H9 (cell line): ENCODE data around the gene BTLA. TPM values are rescaled to one million over a fixed set of nuclear protein-coding genes. Genes with fewer than 3 reads are reported as not detected.
A peak's percentile ranks its signal among the peaks of the same experiment; 100 is the strongest.
"Not testable (repeated sequence)": the region's sequence is repeated elsewhere in the genome, so short reads cannot be mapped to it uniquely, and the experiment has no call there.

Experiments
- DNase-seq: peaks from one replicate; pipeline ENCODE4 v3.0.0-alpha.2; 2017
- H2AFZ ChIP-seq: one replicate; pipeline ENCODE4 v1.6.1; 2013; ENCODE audit warnings: mild to moderate bottlenecking, low read length, control low read depth, moderate library complexity
- H2AK5ac ChIP-seq: 2 replicates; pipeline ENCODE4 v1.6.1; 2013; ENCODE audit warnings: low read length, control low read depth, mixed read lengths; ENCODE audit not compliant: insufficient read length
- H2BK120ac ChIP-seq: one replicate; pipeline ENCODE4 v1.6.1; 2013; ENCODE audit warnings: low read depth, mild to moderate bottlenecking, low read length, control low read depth, inconsistent platforms; ENCODE audit not compliant: poor library complexity, severe bottlenecking
- H2BK12ac ChIP-seq: 2 replicates; pipeline ENCODE4 v1.6.1; 2013; ENCODE audit warnings: low read length, control low read depth, mixed read lengths, low read depth; ENCODE audit not compliant: insufficient read length
- H2BK15ac ChIP-seq: 2 replicates; pipeline ENCODE4 v1.6.1; 2013; ENCODE audit warnings: low read depth, low read length, control low read depth
- H2BK20ac ChIP-seq: one replicate; pipeline ENCODE4 v1.6.1; 2013; ENCODE audit warnings: low read depth, mild to moderate bottlenecking, low read length, control low read depth, inconsistent platforms; ENCODE audit not compliant: poor library complexity, severe bottlenecking
- H2BK5ac ChIP-seq: 2 replicates; pipeline ENCODE4 v1.6.1; 2013; ENCODE audit warnings: low read length, control low read depth, mixed read lengths; ENCODE audit not compliant: insufficient read length
- H3K14ac ChIP-seq: 2 replicates; pipeline ENCODE4 v1.6.1; 2013; ENCODE audit warnings: low read length, control low read depth; ENCODE audit not compliant: insufficient read depth
- H3K18ac ChIP-seq: 2 replicates; pipeline ENCODE4 v1.6.1; 2013; ENCODE audit warnings: low read depth, mild to moderate bottlenecking, mixed read lengths, low read length, control low read depth; ENCODE audit not compliant: insufficient read length
- H3K23ac ChIP-seq: 2 replicates; pipeline ENCODE4 v1.6.1; 2013; ENCODE audit warnings: low read length, control low read depth, mixed read lengths, low read depth; ENCODE audit not compliant: insufficient read length
- H3K23me2 ChIP-seq: 2 replicates; pipeline ENCODE4 v1.6.1; 2013; ENCODE audit warnings: low read depth, mild to moderate bottlenecking, mixed read lengths, low read length, control low read depth; ENCODE audit not compliant: insufficient read length, poor library complexity, severe bottlenecking
- H3K27ac ChIP-seq: 2 replicates; pipeline ENCODE4 v1.5.1; 2013; ENCODE audit warnings: low read length, control low read depth, mixed read lengths, low read depth; ENCODE audit not compliant: insufficient read length
- H3K27me3 ChIP-seq: 2 replicates; pipeline ENCODE4 v1.6.1; 2013; ENCODE audit warnings: low read length, control low read depth, inconsistent platforms; ENCODE audit not compliant: insufficient read depth
- H3K4ac ChIP-seq: 2 replicates; pipeline ENCODE4 v1.6.1; 2013; ENCODE audit warnings: low read depth, mild to moderate bottlenecking, control low read depth, inconsistent platforms, low read length, moderate library complexity
- H3K4me1 ChIP-seq: 2 replicates; pipeline ENCODE4 v1.6.1; 2013; ENCODE audit warnings: low read length, control low read depth, inconsistent platforms; ENCODE audit not compliant: insufficient read depth
- H3K4me2 ChIP-seq: 2 replicates; pipeline ENCODE4 v1.6.1; 2013; ENCODE audit warnings: low read length, control low read depth, mixed read lengths; ENCODE audit not compliant: insufficient read length, insufficient read depth
- H3K56ac ChIP-seq: 2 replicates; pipeline ENCODE4 v1.6.1; 2013; ENCODE audit warnings: low read depth, mild to moderate bottlenecking, mixed read lengths, low read length, control low read depth; ENCODE audit not compliant: insufficient read length
- H3K79me1 ChIP-seq: 2 replicates; pipeline ENCODE4 v1.6.1; 2013; ENCODE audit warnings: low read depth, mild to moderate bottlenecking, moderate library complexity, low read length, control low read depth, inconsistent platforms; ENCODE audit not compliant: insufficient read depth, poor library complexity, severe bottlenecking
- H3K79me2 ChIP-seq: 2 replicates; pipeline ENCODE4 v1.6.1; 2013; ENCODE audit warnings: low read length, control low read depth, inconsistent platforms; ENCODE audit not compliant: insufficient read depth
- H3K9ac ChIP-seq: 2 replicates; pipeline ENCODE4 v1.6.1; 2013; ENCODE audit warnings: low read length, control low read depth, mixed read lengths; ENCODE audit not compliant: insufficient read length; ENCODE audit errors: extremely low read depth
- H3K9me3 ChIP-seq: one replicate; pipeline ENCODE4 v1.6.1; 2013; ENCODE audit warnings: low read depth, low read length, inconsistent platforms; ENCODE audit not compliant: control insufficient read depth
- H3T11ph ChIP-seq: one replicate; pipeline ENCODE4 v1.6.1; 2013; ENCODE audit warnings: mild to moderate bottlenecking, low read length, control low read depth, inconsistent platforms
- H4K20me1 ChIP-seq: one replicate; pipeline ENCODE4 v1.6.1; 2013; ENCODE audit not compliant: control insufficient read depth, insufficient read length, insufficient read depth
- H4K5ac ChIP-seq: 2 replicates; pipeline ENCODE4 v1.6.1; 2013; ENCODE audit warnings: low read depth, mild to moderate bottlenecking, mixed read lengths, low read length, control low read depth; ENCODE audit not compliant: insufficient read length
- H4K8ac ChIP-seq: replicated peaks from 2 replicates; pipeline ENCODE4 v1.6.1; 2013; ENCODE audit warnings: low read length, control low read depth, mixed read lengths, low read depth; ENCODE audit not compliant: insufficient read length
- H4K91ac ChIP-seq: 2 replicates; pipeline ENCODE4 v1.6.1; 2013; ENCODE audit warnings: low read depth, mild to moderate bottlenecking, moderate library complexity, mixed read lengths, low read length, control low read depth; ENCODE audit not compliant: insufficient read length
- H3K27ac Mint-ChIP-seq, 3 experiments: 2 replicates in 2 of 3; 3 replicates in 1 of 3; pipeline ENCODE4 v1.8.0; 2020 to 2021; ENCODE audit warnings: mixed read lengths in 3 of 3, mild to moderate bottlenecking in 1 of 3, moderate library complexity in 1 of 3
- H3K27me3 Mint-ChIP-seq: 2 replicates; pipeline ENCODE4 v1.8.0; 2021; ENCODE audit warnings: low read depth, mild to moderate bottlenecking, moderate library complexity, mixed read lengths
- H3K36me3 Mint-ChIP-seq, 3 experiments: 2 replicates in 2 of 3; 3 replicates in 1 of 3; pipeline ENCODE4 v1.8.0; 2020 to 2021; ENCODE audit warnings: low read depth in 3 of 3, mixed read lengths in 3 of 3; ENCODE audit not compliant: insufficient read depth in 1 of 3
- H3K4me1 Mint-ChIP-seq, 2 experiments: 2 replicates each; pipeline ENCODE4 v1.8.0; 2020; ENCODE audit warnings: mixed read lengths in 2 of 2
- H3K4me3 Mint-ChIP-seq, 2 experiments: 2 replicates in 1 of 2; 3 replicates in 1 of 2; pipeline ENCODE4 v1.8.0; 2020 to 2021; ENCODE audit warnings: mild to moderate bottlenecking in 2 of 2, mixed read lengths in 2 of 2, moderate library complexity in 1 of 2
- H3K9me3 Mint-ChIP-seq, 2 experiments: 2 replicates in 1 of 2; 3 replicates in 1 of 2; pipeline ENCODE4 v1.8.0; 2020; ENCODE audit warnings: mild to moderate bottlenecking in 2 of 2, mixed read lengths in 2 of 2, moderate library complexity in 1 of 2
- WGBS: extraction: QIAGEN DNeasy Blood & Tissue Kit; methylation state at CpG from one replicate; pipeline ENCODE4 v1.1.7; 2013; ENCODE audit warnings: missing lambda C conversion rate, low lambda C conversion rate, mixed read lengths; ENCODE audit not compliant: insufficient read length; ENCODE audit errors: extremely low coverage; 5-methylcytosine and 5-hydroxymethylcytosine counted together
- total RNA-seq: library from RNA; stranded (reverse); gene quantifications from 2 replicates; pipeline ENCODE4 v1.2.1, GENCODE V29; 2021

Gene BTLA
- total RNA-seq, 1 experiment from 2014 or later, result not detected

DNA sequence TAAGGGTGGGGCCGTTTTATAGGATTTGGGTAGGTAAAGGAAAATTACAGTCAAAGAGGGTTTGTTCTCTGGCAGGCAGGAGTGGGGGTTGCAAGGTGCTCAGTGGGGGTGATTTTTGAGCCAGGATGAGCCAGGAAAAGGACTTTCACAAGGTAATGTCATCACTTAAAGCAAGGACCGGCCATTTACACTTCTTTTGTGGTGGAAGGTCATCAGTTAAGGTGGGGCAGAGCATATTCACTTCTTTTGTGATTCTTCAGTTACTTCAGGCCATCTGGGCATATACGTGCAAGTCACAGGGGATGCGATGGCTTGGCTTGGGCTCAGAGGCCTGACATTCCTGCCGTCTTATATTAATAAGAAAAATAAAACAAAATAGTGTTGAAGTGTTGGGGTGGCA, 80.7 kb downstream of the BTLA start:
- H4K5ac ChIP-seq, H4K8ac ChIP-seq, H3K4me1 ChIP-seq, H3K14ac ChIP-seq, H3K27me3 ChIP-seq, H3K27ac ChIP-seq, H3T11ph ChIP-seq, H4K20me1 ChIP-seq, H3K9ac ChIP-seq, H2AFZ ChIP-seq, H3K23me2 ChIP-seq, H3K56ac ChIP-seq, H3K79me1 ChIP-seq, H3K27me3 Mint-ChIP-seq, H2BK120ac ChIP-seq, H3K18ac ChIP-seq, H2BK5ac ChIP-seq, H2BK12ac ChIP-seq, DNase-seq, H3K9me3 ChIP-seq, H2BK15ac ChIP-seq, H3K79me2 ChIP-seq, H2AK5ac ChIP-seq, H2BK20ac ChIP-seq, H4K91ac ChIP-seq, H3K23ac ChIP-seq, H3K4ac ChIP-seq: not testable (repeated sequence)
- peak overlapping the region; percentile 53 for H3K4me2 ChIP-seq
- H3K9me3 Mint-ChIP-seq, result peaks cover 16 to 28% of the 10 kb centered on the region in 2 experiments
- H3K4me1 Mint-ChIP-seq, result peaks cover 36 to 37% of the 10 kb centered on the region in 2 experiments
- peak overlapping the region; percentile 64 to 69 for H3K4me3 Mint-ChIP-seq
- H3K36me3 Mint-ChIP-seq, result peaks cover 28 to 77% (median 47%) of the 10 kb centered on the region in 3 experiments
- WGBS, result no CpG with 5 or more reads among the region's 5 CpGs
- peak overlapping the region; percentile 65 to 85 (median 80); a peak in 4 of 7 replicates for H3K27ac Mint-ChIP-seq
